Keratinocyte (primary cell): ENCODE results near the gene OGA. TPM values are rescaled to one million over a fixed set of nuclear protein-coding genes. Genes with fewer than 3 reads are reported as not detected.

Experiments
- DNase-seq: peaks from one replicate; pipeline ENCODE4 v3.0.0-alpha.2; 2011; ENCODE audit warnings: low read depth, missing footprints, low spot score
- FAIRE-seq: peaks from 2 replicates; lab custom pipeline; 2011; peaks lifted over from hg19 to GRCh38; lab: Jason Lieb, UNC
- H2AFZ ChIP-seq: 2 replicates; pipeline ENCODE4 v1.6.0; 2012; ENCODE audit warnings: low read length, control low read depth, inconsistent platforms; ENCODE audit not compliant: control insufficient read depth
- H3K27ac ChIP-seq: 2 replicates; pipeline ENCODE4 v1.5.1; 2011; ENCODE audit warnings: low read length; ENCODE audit not compliant: control insufficient read depth, insufficient read depth
- H3K27me3 ChIP-seq: 3 replicates; pipeline ENCODE4 v1.6.0; 2011; ENCODE audit warnings: low read length; ENCODE audit not compliant: control insufficient read depth, insufficient read depth; ENCODE audit errors: extremely low read depth
- H3K36me3 ChIP-seq, 2 experiments: 2 replicates in 1 of 2; 3 replicates in 1 of 2; pipeline ENCODE4 v1.5.1; 2011; ENCODE audit warnings: low read length in 2 of 2, mild to moderate bottlenecking in 1 of 2; ENCODE audit not compliant: control insufficient read depth in 2 of 2, insufficient read depth in 2 of 2; ENCODE audit errors: extremely low read depth in 1 of 2
- H3K4me1 ChIP-seq: 3 replicates; pipeline ENCODE4 v1.5.1; 2011; ENCODE audit warnings: low read length; ENCODE audit not compliant: control insufficient read depth, insufficient read depth; ENCODE audit errors: extremely low read depth
- H3K4me2 ChIP-seq: 3 replicates; pipeline ENCODE4 v1.6.0; 2011; ENCODE audit warnings: low read depth, low read length; ENCODE audit not compliant: control insufficient read depth, insufficient read depth; ENCODE audit errors: extremely low read depth
- H3K4me3 ChIP-seq, 3 experiments: fragments of 200-600 bp in 1 of 3; sonication (generic) in 1 of 3; 2 replicates in 2 of 3; 3 replicates in 1 of 3; pipeline ENCODE4 v1.5.1; 2011 to 2016; ENCODE audit warnings: low read length in 3 of 3, mild to moderate bottlenecking in 3 of 3, control low read depth in 2 of 3, inconsistent platforms in 1 of 3, low read depth in 1 of 3, mixed read lengths in 1 of 3, mixed run types in 1 of 3, moderate library complexity in 1 of 3; ENCODE audit not compliant: control insufficient read depth in 2 of 3, insufficient read depth in 2 of 3; ENCODE audit errors: extremely low read depth in 1 of 3
- H3K79me2 ChIP-seq: 2 replicates; pipeline ENCODE4 v1.6.0; 2012; ENCODE audit warnings: low read length; ENCODE audit not compliant: control insufficient read depth, insufficient read depth
- H3K9ac ChIP-seq: 3 replicates; pipeline ENCODE4 v1.6.0; 2011; ENCODE audit warnings: low read length; ENCODE audit not compliant: control insufficient read depth, insufficient read depth; ENCODE audit errors: extremely low read depth
- H3K9me1 ChIP-seq: 3 replicates; pipeline ENCODE4 v1.6.0; 2011; ENCODE audit warnings: low read length; ENCODE audit not compliant: control insufficient read depth, insufficient read depth; ENCODE audit errors: extremely low read depth
- H3K9me3 ChIP-seq: 2 replicates; pipeline ENCODE4 v1.5.1; 2012; ENCODE audit warnings: low read depth, low read length; ENCODE audit not compliant: control insufficient read depth
- H4K20me1 ChIP-seq: 3 replicates; pipeline ENCODE4 v1.6.0; 2011; ENCODE audit warnings: low read length; ENCODE audit not compliant: control insufficient read depth, insufficient read depth; ENCODE audit errors: extremely low read depth
- EZH2 ChIP-seq: IDR thresholded peaks from one replicate; pipeline ENCODE4 v1.6.1; 2012; ENCODE audit warnings: inconsistent platforms, mild to moderate bottlenecking, low read length, moderate library complexity
- dilution Hi-C: fragments of 300-500 bp; cut with MboI; formaldehyde crosslinking; loops from one replicate; pipeline ENCODE4 v1.7.0; 2020; ENCODE audit warnings: low sequenced_read_pairs; ENCODE audit not compliant: extremely low pct_ligation_motif_present
- polyA plus RNA-seq, 5 experiments: library from polyadenylated mRNA; depleted of rRNA in 3 of 5; stranded (reverse) in 3 of 5; stranded (forward) in 1 of 5; unstranded in 1 of 5; fragments of >200 nt; gene quantifications; 1 replicate in 1 of 5; 2 replicates in 3 of 5; 3 replicates in 1 of 5; pipeline versions ENCODE4 v1.2.1 to v1.2.3, GENCODE V29; 2011 to 2012; ENCODE audit warnings: missing spikeins in 2 of 5, low read depth in 1 of 5, low replicate concordance in 1 of 5
- TF ChIP-seq, protein P1 (sequence below), 3 experiments: IDR thresholded peaks in 1 of 3; conservative IDR thresholded peaks in 1 of 3; optimal IDR thresholded peaks in 1 of 3; 2 replicates in 2 of 3; 3 replicates in 1 of 3; pipeline versions ENCODE3 to v1.5.1; 2011; ENCODE audit warnings: low read length in 3 of 3, mild to moderate bottlenecking in 3 of 3, moderate library complexity in 2 of 3, control low read depth in 1 of 3, inconsistent platforms in 1 of 3; ENCODE audit not compliant: insufficient read depth in 2 of 3; ENCODE audit errors: extremely low read depth in 1 of 3

OGA gene
- polyA plus RNA-seq, 1 donor (not counting 4 experiments of a cell fraction or from before 2014, with no cell fraction given): 104 TPM

DNA sequence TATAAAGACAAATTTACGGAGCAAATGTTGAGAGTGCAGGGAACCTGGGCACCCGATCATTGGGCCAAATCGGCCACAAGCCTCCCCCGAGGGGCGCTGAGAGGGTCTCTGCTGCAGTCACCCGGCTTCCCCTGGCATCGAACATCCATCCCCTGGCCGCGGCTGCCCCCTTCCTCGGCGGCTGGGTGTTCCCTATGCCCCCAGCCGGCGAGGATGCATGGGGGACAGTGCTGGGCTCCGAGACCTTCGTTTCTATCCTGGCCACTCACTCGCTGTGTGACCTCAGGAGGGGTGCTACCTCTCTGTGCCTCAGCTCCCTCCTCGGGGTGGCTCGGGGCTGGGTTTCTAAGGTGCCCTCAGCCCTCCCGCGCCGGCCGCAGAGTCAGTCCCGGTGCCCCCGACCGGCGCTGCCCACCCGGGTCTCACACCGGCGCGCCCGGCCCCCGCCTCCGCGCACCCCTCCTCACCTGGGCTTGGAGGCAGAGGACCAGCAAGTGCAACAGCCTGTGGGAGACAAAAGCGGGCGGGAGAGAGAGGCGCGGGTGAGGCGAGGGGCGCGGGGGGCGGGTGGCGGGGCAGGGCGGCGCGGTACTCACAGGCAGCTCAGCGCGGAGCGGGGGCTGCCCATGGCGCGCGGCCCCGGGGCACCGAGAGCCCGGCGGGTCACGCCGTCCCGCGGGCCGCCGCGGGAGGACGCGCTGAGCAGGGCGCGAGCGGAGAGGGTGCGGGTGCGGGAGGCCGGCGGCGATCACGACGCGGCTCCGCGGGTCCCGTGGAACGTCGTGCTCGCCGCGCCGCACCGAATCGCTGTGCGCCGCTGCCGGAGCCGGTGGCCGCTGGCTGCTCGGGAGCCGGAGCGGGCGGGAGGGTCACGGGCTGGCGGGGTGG lies 42.7 kb downstream of the OGA start, which contains the start of gene FGF8:
TSS of gene FGF8 (minus strand) at position 842 of the 888 bp plus-strand sequence. CDS start at position 628, 214 bp downstream.
- no peak within 1 kb of the TSS for H2AFZ ChIP-seq
- no peak within 1 kb of the TSS for H3K4me3 ChIP-seq
- H3K27me3 ChIP-seq: peaks cover 74% of the 10 kb centered on the region
- no peaks in the 10 kb centered on the region for H3K9me1 ChIP-seq
- no peaks in the 10 kb centered on the region for H3K9me3 ChIP-seq
- TF ChIP-seq, protein P1, sequence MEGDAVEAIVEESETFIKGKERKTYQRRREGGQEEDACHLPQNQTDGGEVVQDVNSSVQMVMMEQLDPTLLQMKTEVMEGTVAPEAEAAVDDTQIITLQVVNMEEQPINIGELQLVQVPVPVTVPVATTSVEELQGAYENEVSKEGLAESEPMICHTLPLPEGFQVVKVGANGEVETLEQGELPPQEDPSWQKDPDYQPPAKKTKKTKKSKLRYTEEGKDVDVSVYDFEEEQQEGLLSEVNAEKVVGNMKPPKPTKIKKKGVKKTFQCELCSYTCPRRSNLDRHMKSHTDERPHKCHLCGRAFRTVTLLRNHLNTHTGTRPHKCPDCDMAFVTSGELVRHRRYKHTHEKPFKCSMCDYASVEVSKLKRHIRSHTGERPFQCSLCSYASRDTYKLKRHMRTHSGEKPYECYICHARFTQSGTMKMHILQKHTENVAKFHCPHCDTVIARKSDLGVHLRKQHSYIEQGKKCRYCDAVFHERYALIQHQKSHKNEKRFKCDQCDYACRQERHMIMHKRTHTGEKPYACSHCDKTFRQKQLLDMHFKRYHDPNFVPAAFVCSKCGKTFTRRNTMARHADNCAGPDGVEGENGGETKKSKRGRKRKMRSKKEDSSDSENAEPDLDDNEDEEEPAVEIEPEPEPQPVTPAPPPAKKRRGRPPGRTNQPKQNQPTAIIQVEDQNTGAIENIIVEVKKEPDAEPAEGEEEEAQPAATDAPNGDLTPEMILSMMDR (optimal IDR thresholded peaks at IDR 0.05 in 1 of 3, IDR thresholded peaks at IDR 0.05 in 1 of 3, conservative IDR thresholded peaks at IDR 0.05 in 1 of 3; ENCODE audit: extremely low read depth in 1 of 3, insufficient read depth in 2 of 3, low read length in 3 of 3): no peak
- peak; percentile 99 for TF ChIP-seq EZH2
- DNase-seq: no peak
- dilution Hi-C loops: no loop called here
- H3K4me1 ChIP-seq: peaks cover 20% of the 10 kb centered on the region
- no peak within 1 kb of the TSS for H3K9ac ChIP-seq
- no peaks in the 10 kb centered on the region for H3K79me2 ChIP-seq
- H3K4me2 ChIP-seq: no peak within 1 kb of the TSS
- FAIRE-seq: no peak
- no peak within 1 kb of the TSS for H3K27ac ChIP-seq
- H4K20me1 ChIP-seq: peaks cover 20% of the 10 kb centered on the region
- peaks cover 3 to 5% of the 10 kb centered on the region in 2 experiments for H3K36me3 ChIP-seq

DNA sequence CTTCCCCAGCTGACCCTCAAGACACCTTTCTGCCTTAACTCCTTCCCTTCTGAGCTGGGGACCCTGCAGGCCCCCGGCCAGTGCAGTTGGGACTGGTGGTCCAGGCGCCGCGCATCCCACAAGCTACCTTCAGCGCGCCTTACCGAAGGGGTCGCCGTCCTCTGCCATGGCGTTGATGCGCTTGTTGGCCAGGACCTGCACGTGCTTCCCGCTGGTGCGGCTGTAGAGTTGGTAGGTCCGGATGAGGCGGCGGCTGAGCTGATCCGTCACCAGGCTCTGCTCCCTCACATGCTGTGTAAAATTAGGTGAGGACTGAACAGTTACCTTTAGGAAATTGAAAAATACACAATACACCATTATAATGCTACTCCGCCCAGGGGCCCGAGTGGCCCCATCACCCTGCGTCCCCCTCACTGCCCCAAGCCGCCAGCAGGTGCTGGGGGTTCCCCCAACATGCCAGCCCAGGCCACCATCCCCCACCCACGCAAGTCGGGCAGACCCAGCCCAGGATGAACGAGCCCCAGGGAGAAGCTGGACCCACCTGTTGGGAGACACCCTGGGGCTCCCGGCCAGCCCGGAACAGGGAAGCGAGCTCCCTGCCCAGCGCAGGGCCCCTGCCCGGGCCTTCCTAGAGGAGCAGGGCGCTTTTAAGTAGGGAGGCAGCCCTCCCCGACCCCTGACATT lies 43.5 kb downstream of the OGA start:
- Histone ChIP-seq H3K4me3 (no peak overlapping the region), H3K4me1 (peaks cover 12% of the 10 kb centered on the region), H3K27ac (no peak overlapping the region), H4K20me1 (peaks cover 15% of the 10 kb centered on the region), H3K9ac (no peak overlapping the region), H2AFZ (no peak overlapping the region), H3K36me3 (peaks cover 0 to 3% of the 10 kb centered on the region in 2 experiments), H3K27me3 (peaks cover 82% of the 10 kb centered on the region), H3K4me2 (no peak overlapping the region), H3K79me2 (no peaks in the 10 kb centered on the region), H3K9me3 (no peaks in the 10 kb centered on the region), H3K9me1 (no peaks in the 10 kb centered on the region)
- TF ChIP-seq, protein P1 (optimal IDR thresholded peaks at IDR 0.05 in 1 of 3, IDR thresholded peaks at IDR 0.05 in 1 of 3, conservative IDR thresholded peaks at IDR 0.05 in 1 of 3; ENCODE audit: extremely low read depth in 1 of 3, insufficient read depth in 2 of 3, low read length in 3 of 3): no peak
- peak; percentile 97 for TF ChIP-seq EZH2
- dilution Hi-C loops: no loop called here
- no peak for FAIRE-seq
- no peak for DNase-seq
